Activated B cell treated with CpG ODN at 0.5 μM for 24 hours (primary cell): ENCODE data around the gene PREX1. TPM values are rescaled to one million over a fixed set of nuclear protein-coding genes. Genes with fewer than 3 reads are reported as not detected.

ENCODE experiments used
- ATAC-seq: fragments of 200-7000 bp; cut with Tn5 transposase; one replicate; pipeline ENCODE4 v1.10.0; 2021; ENCODE audit warnings: low read depth, mild to moderate bottlenecking, moderate library complexity
- CTCF ChIA-PET: fragments of 350-600 bp; sonication (Branson Sonifier 250); formaldehyde crosslinking; loops from one replicate; lab custom pipeline; 2021; ENCODE audit warnings: antibody characterized with exemption; lab: Charles Lee
- POLR2A ChIA-PET: fragments of 350-600 bp; sonication (Branson Sonifier 250); formaldehyde crosslinking; loops from one replicate; lab custom pipeline; 2021; ENCODE audit warnings: antibody characterized with exemption; lab: Charles Lee
- DNase-seq: peaks from one replicate; pipeline ENCODE4 v3.0.0; 2022
- H3K27ac Mint-ChIP-seq: one replicate; pipeline ENCODE4 v1.8.0; 2020; ENCODE audit warnings: mixed read lengths
- H3K27me3 Mint-ChIP-seq: one replicate; pipeline ENCODE4 v1.8.0; 2021; ENCODE audit warnings: mixed read lengths
- H3K36me3 Mint-ChIP-seq: one replicate; pipeline ENCODE4 v1.8.0; 2021; ENCODE audit warnings: low read depth, mixed read lengths
- H3K4me1 Mint-ChIP-seq: one replicate; pipeline ENCODE4 v1.8.0; 2021; ENCODE audit warnings: mixed read lengths
- H3K4me3 Mint-ChIP-seq: one replicate; pipeline ENCODE4 v1.8.0; 2020; ENCODE audit warnings: mild to moderate bottlenecking, mixed read lengths
- H3K9me3 Mint-ChIP-seq: one replicate; pipeline ENCODE4 v1.8.0; 2020; ENCODE audit warnings: mixed read lengths
- intact Hi-C: fragments of 100-400 bp; cut with micrococcal nuclease; formaldehyde crosslinking; loops from one replicate; pipeline ENCODE4 v1.15.1; 2024
- total RNA-seq: library from RNA; stranded (reverse); gene quantifications from 2 replicates; pipeline ENCODE4 v1.2.3, GENCODE V29; 2022
- TF ChIP-seq, protein P1 (sequence below): fragments of 200-600 bp; IDR thresholded peaks from one replicate; pipeline ENCODE4 v1.8.0; 2022; ENCODE audit warnings: antibody characterized with exemption, mild to moderate bottlenecking

PREX1 gene
- total RNA-seq, 1 donor from 2014 or later: 71.4 TPM

DNA sequence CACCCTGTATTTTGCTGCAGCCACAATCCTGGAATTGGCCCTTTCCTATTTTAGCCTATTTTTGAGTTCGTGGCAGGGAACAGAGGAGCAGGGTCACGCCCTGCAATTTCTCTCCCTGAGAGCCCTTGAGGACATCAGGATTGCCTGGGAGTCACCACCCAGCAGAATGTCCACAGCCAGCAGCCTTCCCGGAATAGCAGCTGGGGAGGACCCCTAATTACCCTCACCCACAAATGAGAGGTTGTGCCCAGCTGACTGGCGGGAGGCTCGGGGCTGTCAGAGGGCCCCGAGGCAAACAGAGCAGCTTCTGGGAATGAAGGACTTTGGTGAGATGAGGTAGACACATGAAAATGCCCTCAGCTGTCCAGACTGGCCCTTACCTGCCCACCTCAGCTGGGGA, 165.1 kb downstream of the PREX1 start:
- Mint-ChIP-seq H3K27me3 (no peaks in the 10 kb centered on the region), H3K27ac (no peak overlapping the region), H3K4me3 (no peak overlapping the region), H3K36me3 (peaks cover 81% of the 10 kb centered on the region), H3K9me3 (peaks cover 4% of the 10 kb centered on the region), H3K4me1 (peaks cover 3% of the 10 kb centered on the region)
- intact Hi-C loops: no loop called here
- no peak for DNase-seq
- ATAC-seq: no peak
- TF ChIP-seq, protein P1, sequence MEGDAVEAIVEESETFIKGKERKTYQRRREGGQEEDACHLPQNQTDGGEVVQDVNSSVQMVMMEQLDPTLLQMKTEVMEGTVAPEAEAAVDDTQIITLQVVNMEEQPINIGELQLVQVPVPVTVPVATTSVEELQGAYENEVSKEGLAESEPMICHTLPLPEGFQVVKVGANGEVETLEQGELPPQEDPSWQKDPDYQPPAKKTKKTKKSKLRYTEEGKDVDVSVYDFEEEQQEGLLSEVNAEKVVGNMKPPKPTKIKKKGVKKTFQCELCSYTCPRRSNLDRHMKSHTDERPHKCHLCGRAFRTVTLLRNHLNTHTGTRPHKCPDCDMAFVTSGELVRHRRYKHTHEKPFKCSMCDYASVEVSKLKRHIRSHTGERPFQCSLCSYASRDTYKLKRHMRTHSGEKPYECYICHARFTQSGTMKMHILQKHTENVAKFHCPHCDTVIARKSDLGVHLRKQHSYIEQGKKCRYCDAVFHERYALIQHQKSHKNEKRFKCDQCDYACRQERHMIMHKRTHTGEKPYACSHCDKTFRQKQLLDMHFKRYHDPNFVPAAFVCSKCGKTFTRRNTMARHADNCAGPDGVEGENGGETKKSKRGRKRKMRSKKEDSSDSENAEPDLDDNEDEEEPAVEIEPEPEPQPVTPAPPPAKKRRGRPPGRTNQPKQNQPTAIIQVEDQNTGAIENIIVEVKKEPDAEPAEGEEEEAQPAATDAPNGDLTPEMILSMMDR: no peak
- ChIA-PET POLR2A (no interaction called here), CTCF (interaction anchor here (1.2 kb wide), 1 partner anchor 242 kb away, joined by 4 read pairs; no protein-coding TSS in a partner anchor)

GRCh38 chr20:48661575-48662455, 166.0 kb downstream of the PREX1 start:
- intact Hi-C loops: no loop called here
- no peak overlapping the region for H3K4me3 Mint-ChIP-seq
- CTCF ChIA-PET: interaction anchor here (0.6 to 3.2 kb wide), 4 partner anchors 11 to 244 kb away, joined by 3 to 18 read pairs (median 4); no protein-coding TSS in a partner anchor

GRCh38 chr20:48660788-48661187, 167.0 kb downstream of the PREX1 start:
- no peak overlapping the region for H3K27ac Mint-ChIP-seq
- CTCF ChIA-PET: interaction anchor here (1.3 to 3.2 kb wide), 3 partner anchors 12 to 245 kb away, joined by 3 to 18 read pairs (median 4); no protein-coding TSS in a partner anchor
- no peak for ATAC-seq
- H3K4me3 Mint-ChIP-seq: no peak overlapping the region
- no peak for DNase-seq
- TF ChIP-seq, protein P1: no peak
- intact Hi-C loops: no loop called here
- H3K9me3 Mint-ChIP-seq: peaks cover 4% of the 10 kb centered on the region
- no peaks in the 10 kb centered on the region for H3K27me3 Mint-ChIP-seq
- POLR2A ChIA-PET: no interaction called here
- H3K4me1 Mint-ChIP-seq: peaks cover 5% of the 10 kb centered on the region
- peaks cover 83% of the 10 kb centered on the region for H3K36me3 Mint-ChIP-seq

More at GRCh38 chr20:48661575-48662455, 166.0 kb downstream of the PREX1 start:
- H3K27ac Mint-ChIP-seq: no peak overlapping the region
- no peak for DNase-seq
- no peaks in the 10 kb centered on the region for H3K27me3 Mint-ChIP-seq
- TF ChIP-seq, protein P1: no peak
- ATAC-seq: no peak
- peaks cover 5% of the 10 kb centered on the region for H3K4me1 Mint-ChIP-seq
- peaks cover 80% of the 10 kb centered on the region for H3K36me3 Mint-ChIP-seq
- H3K9me3 Mint-ChIP-seq: peaks cover 4% of the 10 kb centered on the region
- POLR2A ChIA-PET: no interaction called here

- ChIA-PET POLR2A (no interaction called here), CTCF (interaction anchor here (1.3 to 3.2 kb wide), 2 partner anchors 218 to 246 kb away, joined by 4 to 18 read pairs; no protein-coding TSS in a partner anchor)
- peaks cover 5% of the 10 kb centered on the region for H3K4me1 Mint-ChIP-seq
- intact Hi-C loops: no loop called here
- peak overlapping the region; percentile 13 for H3K27ac Mint-ChIP-seq
- H3K4me3 Mint-ChIP-seq: no peak overlapping the region
- peaks cover 4% of the 10 kb centered on the region for H3K9me3 Mint-ChIP-seq
- no peaks in the 10 kb centered on the region for H3K27me3 Mint-ChIP-seq
- TF ChIP-seq, protein P1: no peak
- DNase-seq: no peak
- peaks cover 86% of the 10 kb centered on the region for H3K36me3 Mint-ChIP-seq
- no peak for ATAC-seq
Measured at GRCh38 chr20:48659858-48660257, 167.9 kb downstream of the PREX1 start.

DNA sequence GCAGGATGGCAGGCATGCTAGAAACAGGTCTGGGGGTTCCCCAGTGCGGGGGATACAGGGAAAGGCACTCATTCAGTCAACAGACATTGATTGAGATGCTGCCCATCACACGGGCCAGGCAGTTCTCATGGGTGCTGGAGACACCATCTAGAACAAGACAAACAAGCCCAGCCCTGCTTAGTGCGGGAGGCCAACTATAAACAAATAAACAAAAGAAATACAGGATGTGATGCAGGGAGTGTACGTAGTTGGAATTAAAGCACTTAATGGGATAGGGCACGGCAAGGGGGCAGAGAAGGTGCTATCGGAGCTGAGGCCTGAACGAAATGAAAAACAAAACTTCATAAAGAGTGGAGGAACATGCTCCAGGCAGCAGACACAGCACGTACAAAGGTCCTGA, 169.3 kb downstream of the PREX1 start:
- H3K4me1 Mint-ChIP-seq: peaks cover 5% of the 10 kb centered on the region
- peaks cover 91% of the 10 kb centered on the region for H3K36me3 Mint-ChIP-seq
- no peak for ATAC-seq
- TF ChIP-seq, protein P1: no peak
- no peaks in the 10 kb centered on the region for H3K27me3 Mint-ChIP-seq
- DNase-seq: no peak
- peak overlapping the region; percentile 13 for H3K27ac Mint-ChIP-seq
- H3K9me3 Mint-ChIP-seq: peaks cover 4% of the 10 kb centered on the region
- H3K4me3 Mint-ChIP-seq: no peak overlapping the region
- intact Hi-C loops: no loop called here
- CTCF ChIA-PET: interaction anchor here (1.2 to 3.8 kb wide), 16 partner anchors 9 to 292 kb away, joined by 3 to 129 read pairs (median 7); partner anchors contain the start of gene PREX1
- POLR2A ChIA-PET: interaction anchor here (1.3 to 2.2 kb wide), 2 partner anchors 168 to 246 kb away, joined by 5 to 15 read pairs; no protein-coding TSS in a partner anchor
